HG02759 (cell line): ENCODE data around the gene GSK3B.
"Not testable (repeated sequence)": the region's sequence is repeated elsewhere in the genome, so short reads cannot be mapped to it uniquely, and the experiment has no call there.

Experiments
- ATAC-seq: cut with Tn5 transposase; IDR thresholded peaks from one replicate; pipeline ENCODE4 v1.9.1; 2021; ENCODE audit warnings: mild to moderate bottlenecking, moderate library complexity; ENCODE audit not compliant: unreplicated experiment

Gene GSK3B

DNA sequence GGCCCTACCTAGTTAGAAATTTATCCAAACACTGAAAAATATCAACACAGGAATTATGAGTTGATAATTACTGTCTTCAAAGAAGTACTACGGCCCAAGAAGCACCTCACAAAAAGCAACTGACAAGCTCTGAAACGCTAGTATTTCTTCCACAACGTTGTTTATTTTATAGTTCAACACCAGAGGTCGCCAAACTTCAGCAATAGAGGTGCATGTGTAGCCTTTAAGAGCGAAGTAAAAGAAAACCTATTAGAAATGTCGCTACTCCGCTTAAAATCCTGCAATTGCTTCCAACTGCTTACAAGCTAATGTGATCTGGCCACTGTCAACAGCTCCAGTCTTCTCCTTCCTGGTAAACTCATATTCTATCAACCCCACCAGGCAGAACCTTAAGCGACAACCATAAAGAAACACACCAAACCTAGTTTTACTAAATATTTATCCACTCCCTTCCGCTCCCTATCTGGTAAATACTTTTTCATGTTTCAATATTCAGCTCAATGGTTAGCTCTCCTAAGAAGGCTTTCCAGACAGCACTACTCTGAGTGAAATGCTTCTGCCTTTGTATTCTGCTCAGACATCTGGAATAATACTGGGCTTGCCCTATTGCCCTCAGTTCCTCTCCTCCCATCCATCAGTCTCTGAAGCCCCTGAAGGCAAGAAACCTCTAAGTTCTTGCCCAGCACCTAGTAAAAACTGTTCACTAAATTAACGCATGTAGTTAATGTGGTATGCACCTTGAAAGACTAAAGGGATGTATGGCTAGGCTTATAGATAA lies 202.1 kb downstream of the GSK3B start:
- ATAC-seq, result no peak

DNA sequence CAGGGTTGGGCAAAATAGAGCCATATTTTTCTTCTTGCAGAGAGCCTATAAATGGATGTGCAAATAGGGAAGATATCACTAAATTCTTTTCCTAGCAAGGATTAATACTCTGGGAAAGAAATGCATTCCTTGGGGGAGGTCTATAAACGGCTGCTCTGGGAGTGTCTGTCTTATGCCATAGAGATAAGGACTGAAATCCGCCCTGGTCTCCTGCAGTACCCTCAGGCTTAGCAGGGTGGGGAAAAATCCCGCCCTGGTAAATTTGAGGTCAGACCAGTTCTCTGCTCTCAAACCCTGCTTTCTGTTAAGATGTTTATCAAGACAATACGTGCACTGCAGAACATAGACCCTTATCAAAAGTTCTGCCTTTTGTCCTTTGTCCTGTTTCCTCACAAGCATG lies 205.6 kb downstream of the GSK3B start:
- not testable (repeated sequence) for ATAC-seq

DNA sequence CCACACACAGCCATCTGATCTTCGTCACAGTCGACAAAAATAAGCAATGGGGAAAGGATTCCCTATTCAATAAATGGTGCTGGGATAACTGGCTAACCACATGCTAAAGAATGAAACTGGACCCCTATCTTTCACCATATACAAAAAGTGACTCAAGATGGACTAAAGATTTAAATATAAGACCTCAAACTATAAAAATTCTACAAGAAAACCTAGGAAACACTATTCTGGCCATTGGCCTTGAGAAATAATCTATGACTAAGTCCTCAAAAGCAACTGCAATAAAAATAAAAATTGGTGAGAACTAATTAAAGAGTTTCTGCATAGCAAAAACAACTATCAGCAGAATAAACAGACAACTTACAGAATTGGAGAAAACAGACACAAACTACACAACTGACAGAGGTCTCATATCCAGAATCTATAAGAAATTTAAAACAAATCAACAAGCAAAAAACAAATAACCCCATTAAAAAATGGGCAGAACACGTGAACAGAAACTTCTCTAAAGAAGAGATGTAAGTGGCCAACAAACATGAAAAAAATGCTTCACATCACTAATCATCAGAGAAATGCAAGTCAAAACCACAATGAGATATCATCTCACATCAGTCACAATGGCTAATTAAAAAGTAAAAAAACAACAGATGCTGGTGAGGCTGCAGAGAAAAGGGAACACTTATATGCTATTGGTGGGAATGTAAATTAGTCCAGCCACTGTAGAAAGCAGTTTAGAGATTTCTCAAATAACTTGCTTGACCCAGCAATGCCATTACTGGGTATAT lies 208.3 kb downstream of the GSK3B start:
- ATAC-seq, result no peak

DNA sequence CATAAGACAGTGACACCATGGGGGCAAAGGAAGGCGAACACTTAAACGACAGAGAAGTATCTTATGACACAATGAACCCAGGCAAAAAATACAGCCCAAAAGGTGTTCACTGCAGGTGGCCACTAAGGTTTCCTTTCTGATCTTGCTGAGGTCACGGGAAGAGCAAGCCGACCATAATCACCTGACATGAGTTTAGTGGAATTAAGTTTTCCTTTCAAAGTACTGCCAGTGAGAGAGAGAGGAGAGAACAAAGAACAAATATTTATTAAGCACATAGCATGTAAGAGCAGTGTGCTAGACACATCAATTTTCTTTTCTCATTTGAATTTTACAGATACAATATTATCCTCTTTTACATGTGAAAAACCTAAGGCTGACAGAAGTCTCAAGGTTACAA lies 210.1 kb downstream of the GSK3B start:
- no peak for ATAC-seq

DNA sequence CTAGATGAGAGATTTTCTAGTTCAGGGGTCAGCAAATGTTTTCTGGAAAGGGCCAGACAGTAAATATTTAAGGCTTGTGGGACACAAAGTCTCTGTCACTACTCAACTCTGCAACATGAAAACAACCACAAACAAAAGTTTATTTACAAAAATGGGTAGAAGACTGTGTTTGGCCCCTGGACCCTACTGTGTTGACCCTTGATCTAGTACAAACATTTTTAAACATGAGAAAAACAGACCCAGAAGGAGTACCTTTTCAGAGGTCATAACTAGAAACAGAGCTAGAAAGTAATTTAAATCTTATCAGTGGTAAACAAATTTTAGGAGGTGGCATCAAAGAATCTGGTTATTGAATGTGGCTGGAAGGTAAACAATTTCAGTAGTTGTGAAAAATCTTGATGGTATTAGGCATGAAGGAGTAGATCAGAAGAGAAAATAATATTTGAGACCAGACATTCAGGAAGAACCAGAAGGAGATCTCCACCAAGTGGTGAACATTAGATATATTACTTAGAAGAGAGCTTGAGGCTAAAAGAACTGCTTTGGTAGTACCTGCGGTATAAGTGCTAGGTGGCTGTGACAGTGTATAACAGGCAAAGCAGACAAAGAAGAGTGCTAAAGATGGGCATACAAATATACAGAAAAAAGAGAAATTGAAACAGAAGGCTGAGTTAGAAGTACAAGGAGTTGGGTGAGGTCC lies 210.6 kb downstream of the GSK3B start:
- ATAC-seq, result no peak

DNA sequence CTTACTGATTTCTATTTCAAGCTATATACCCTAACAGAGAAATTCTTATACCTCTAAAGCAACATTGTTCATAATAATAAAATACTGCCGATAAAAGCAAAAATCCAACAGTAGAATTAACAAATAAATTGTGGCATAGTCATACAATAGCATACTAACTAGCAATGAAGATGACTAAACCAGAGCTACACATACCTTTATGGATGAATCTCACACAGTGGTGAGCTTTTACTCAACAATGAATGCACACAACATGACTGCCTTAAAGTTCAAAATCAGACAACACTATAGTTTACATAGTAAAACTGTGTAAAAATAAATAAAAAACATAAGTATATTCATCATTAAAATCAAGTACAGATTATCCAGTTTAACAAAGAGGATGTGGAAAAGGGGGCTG lies 213.3 kb downstream of the GSK3B start:
- no peak for ATAC-seq

DNA sequence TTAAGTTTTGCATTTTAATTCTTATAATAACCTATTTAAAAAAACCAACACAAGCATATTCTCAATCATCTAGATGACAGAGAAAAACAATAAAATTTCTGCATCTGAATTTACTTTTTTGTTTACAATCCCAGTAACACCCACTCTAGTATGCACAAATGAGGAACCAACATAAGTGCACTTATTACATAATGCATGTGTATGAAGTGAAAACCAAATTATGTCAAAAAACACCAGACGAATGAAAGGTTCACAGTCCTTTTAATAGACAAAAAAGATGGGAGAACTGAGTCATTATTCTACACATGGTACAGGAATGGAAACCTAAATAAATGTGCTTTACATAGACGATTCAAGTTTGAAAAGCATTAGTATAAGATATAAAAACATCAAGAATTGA lies 220.6 kb downstream of the GSK3B start:
- ATAC-seq, result no peak

DNA sequence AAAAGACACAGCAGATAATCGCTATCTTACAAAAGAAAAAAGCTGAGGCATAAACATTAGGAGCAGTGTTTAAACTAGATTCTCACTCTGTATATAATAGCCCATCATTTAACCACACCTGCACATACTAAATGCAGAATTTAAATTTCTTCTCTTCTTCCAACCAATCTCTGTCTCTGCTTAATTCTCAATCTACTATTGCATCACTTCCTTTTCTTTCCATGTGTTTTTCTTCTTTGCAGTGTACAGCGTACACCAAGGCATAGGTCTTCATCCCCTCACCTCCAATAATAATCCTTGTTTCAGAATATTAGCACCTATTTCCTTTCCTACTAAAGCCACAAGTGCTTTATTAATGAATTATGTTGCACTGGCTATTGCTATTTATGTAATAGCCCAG lies 221.5 kb downstream of the GSK3B start:
- no peak for ATAC-seq

DNA sequence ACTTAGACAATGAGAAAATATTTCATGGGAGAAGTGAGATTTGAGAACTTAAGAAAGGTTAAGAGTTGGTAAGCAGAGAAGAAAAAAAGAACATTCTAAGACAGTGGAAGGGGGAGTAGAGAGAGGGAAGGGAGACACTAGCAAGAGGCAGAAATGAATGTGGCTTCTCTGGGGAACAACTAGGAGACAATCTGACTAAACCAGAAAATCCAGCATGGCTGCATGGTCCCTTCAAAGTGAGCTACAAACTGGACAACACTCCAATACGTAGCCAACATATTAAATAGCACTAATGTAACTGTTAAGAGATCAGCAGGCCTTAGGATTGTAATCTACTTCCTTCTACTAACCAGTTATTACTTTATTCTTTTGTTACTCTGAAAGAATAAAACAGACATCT lies 222.7 kb downstream of the GSK3B start:
- ATAC-seq, result no peak

DNA sequence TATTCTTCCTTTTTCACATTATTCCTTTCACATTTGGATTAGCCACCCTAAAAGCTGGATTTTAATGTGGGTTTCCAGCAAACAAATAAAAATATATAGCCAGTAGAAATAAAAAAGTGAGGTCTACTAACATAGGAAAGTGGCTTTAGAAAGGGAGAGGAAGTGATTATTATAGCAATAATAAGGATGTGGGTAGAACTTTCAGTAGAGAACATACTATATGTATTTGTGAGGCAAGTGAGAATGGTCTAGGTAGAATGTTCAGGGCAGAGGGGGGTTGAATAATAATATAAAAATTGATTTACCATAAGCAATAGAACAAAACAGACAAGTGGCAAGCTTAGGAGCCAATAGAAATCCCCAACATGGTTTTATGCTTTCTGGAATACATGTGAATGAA lies 223.7 kb downstream of the GSK3B start:
- no peak for ATAC-seq

DNA sequence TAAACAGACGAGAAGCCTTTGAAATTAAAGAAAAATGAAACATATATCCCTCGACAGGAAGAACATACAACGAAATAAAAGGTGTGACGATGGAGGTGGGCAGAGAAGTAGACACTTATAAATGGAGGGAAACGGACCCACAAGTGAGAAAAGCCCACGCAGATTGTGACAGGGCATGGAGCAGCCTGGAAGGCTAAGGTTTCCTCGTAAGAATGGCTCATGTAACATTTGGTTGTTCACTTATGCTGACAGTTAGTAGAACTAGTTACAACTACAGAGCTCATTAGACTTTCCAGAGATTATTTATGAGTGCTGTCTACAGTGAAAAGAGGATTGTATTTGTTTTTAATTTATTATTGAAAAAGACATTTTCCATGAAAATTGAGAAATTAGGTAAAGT lies 229.8 kb downstream of the GSK3B start:
- ATAC-seq, result no peak

DNA sequence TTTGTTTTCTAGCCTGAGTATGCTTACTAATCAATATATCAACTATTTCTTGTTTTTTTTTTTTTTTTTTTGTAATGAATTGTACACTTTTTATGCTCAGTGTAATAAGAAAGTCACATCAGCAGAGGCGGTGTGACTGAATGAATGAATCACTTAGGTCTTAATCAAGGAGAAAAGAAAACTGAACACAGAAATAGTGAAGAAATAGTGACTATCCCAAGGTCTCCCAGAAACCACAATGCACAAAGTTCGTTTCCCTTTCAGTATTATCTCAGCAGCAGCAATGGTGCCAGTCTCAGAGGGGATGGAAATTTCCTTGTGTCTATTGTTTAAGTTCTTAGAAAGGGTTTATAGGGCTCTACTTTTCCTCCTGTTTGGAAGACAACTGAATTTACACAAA lies 231.6 kb downstream of the GSK3B start:
- no peak for ATAC-seq

DNA sequence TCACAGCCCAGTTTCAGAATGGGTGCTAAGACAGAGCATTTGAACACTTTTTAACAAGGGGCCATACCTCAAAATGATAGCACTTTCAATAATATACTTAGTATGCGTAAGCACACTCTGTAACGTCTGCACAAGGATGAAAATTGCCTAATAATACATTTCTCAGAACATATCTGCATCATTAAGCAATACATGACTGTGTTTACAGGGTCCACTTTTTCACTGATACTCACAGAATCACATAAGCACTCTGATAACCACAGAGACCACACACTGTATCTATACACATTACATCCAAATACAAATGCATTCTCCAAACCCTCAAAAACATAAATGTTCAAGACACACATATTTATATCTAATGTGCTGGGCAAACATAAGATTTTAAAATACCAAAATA lies 232.6 kb downstream of the GSK3B start:
- ATAC-seq, result no peak

DNA sequence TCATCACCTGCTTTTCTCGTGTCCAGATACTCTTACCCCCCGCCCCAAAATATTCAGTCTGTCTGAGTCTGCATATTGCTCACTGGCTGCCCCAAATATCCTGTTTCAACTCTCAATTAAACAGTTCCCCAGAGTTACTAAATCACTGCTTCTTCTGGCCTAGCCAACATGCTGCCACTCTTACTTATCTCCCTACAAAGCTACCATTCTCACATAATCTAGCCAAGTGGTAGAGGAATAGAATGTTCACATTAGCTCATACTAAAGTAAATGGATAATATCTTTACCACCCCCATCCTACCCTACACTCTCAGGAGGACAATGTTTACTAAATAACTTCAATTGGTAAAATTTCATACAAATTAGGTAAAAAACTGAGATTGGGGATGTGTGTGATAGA lies 234.5 kb downstream of the GSK3B start:
- no peak for ATAC-seq

DNA sequence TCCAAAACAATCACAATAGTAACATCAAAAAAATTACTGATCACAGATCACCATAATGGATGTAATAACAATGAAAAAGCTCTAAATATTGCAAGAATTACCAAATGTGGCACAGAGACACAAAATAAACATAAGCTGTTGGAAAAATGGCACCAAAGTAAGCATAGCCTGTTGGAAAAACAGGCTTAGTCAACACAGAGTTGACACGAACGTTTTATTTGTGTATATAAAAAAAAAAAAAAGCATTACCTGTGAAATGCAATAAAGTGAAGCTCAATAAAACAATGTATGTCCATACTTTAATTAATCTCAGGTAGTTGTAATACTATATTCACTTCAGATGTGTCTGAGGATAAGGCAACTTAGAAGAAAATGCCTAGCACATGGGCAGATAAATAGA lies 235.3 kb downstream of the GSK3B start:
- no peak for ATAC-seq

DNA sequence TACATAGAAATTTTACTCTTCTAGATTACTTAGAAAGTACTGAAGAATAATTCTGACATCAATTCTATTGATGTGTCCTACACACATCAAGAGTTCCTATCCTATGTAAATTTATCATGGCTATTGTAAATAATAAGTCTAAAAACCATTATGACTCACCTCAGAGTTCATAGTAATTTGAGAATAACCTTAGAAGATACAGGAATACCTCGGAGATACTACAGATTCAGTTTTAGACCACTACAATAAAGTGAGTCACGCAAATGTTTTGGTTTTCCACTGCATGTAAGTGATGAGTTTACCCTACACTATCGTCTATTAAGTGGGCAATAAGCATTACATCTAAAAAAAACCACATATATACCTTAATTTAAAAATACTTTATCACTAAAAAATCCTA lies 237.6 kb downstream of the GSK3B start:
- no peak for ATAC-seq

DNA sequence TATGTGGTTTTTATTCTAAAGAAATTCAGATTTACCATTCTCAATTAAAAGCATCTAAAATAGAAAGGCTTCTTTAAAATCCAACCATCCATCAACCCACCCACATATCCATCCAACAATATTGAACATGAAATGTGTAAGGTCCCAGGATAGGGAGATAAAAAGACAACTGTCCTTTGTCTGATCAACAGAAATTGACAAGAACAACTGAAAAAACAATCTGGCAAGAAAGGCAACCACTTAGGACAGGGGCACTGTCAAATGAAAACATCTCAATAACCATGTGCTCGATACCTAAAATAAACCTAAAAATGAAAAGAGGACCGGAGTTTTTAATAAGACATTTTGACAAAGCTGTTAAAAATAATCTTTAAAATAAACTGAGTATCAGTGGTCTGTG lies 245.1 kb downstream of the GSK3B start:
- ATAC-seq, result no peak

DNA sequence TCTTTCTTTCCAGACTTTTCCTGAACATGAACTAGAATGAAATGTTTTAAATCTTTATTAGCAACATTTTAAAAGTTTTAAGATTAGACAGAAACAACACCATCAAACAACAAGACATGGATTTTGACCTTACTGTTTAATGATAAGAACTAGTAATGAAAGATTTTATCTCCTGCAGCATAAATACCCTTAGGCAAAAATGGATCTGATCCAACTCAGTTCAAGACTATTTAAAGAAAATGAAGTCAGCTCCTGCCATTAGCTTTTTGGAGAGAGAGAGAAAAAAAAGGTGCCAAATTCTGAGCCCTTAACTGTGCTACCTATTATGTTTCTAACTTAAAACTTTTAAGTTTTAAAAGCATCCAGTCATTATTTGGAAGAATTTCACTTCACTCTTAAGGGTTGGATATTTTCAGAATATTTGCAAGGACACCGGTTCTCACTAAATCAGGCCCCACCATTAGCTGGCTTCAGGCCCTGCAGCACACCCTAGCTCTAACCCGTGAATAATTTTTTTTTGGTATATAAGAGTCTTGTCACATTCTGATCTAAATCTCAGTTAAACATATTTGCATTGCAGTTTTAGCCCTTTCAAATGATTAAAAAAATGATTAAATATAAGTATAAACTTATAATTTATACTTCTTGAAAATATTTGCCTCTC lies 252.3 kb downstream of the GSK3B start:
- no peak for ATAC-seq

DNA sequence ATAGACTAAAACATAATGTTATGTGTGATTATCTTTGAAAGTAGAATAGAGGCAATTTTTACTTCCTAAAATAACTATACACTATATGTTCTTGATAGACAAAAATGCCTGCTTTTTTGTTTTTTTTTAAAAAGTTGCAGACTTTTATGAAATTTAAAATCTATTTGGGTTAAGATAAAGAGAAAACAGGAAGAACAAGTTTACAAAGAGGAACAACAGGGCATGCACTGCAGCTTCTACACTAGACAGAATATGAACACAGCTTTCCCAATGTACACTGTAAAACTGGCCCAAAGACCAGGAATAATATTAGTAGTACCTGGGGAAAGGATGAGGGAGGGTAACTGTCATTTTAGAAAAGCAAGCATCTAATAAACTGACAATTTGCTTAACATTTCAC lies 258.7 kb downstream of the GSK3B start:
- ATAC-seq, result no peak

DNA sequence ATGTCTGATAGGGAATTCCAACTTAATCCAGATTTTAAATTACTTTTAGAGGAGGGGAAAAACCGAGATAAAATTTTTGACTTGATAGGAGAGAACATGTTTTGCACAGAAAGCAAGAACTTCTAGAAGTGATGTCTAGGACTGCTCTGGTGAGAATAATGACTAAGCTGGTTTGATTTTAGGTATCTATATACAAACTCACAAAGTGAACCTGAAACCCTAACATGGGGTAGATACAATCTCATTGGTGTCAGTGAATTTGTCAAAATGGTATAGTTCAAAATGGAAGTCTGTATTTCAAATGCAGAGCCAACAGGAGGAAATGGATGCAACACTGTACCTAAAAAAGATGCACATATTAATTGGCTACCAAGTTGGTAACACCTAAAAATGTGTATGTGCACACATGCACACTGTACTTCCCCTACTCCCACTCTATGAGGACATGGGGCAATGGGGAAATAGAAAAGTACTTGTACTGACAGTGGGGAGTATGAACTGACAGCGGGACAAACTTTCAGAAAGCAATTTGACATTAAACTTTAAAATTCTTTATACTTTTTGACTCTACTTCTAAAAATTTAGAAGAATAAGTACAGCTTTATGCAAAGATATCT lies 259.4 kb downstream of the GSK3B start:
- ATAC-seq, result no peak

DNA sequence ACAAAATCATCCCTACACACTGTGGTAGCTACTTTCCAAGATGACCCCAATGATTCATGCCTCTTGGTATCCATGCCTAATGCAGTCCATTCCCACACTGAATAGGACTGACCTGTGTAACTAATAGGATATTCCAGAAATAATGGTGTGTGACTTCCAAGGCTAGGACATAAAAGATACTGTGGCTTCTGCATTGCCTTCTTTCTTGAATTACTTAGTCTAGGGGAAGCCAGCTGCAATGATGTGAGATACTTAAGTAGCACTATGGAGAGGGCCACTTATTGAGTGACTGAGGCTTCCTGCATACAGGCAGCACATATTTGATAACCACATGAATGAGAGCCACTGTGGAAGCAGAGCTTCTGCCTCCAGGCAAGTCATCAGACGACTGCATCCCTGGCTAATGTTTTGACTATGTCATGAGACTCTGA lies 262.3 kb downstream of the GSK3B start:
- ATAC-seq, result no peak
